ENCODE results near the gene DDB1.

DDB1 gene

GRCh38 chr11:61268588-61269250 lies 64.2 kb downstream of the DDB1 start:
- no peak for TF ChIP-seq CTCF (IDR thresholded peaks at IDR 0.05; ENCODE audit: poor library complexity, severe bottlenecking)
- H3K4me1 ChIP-seq (ENCODE audit: insufficient read depth, poor library complexity, severe bottlenecking) = no peaks in the 10 kb centered on the region
- no peaks in the 10 kb centered on the region for H3K36me3 ChIP-seq (ENCODE audit: low read depth)
- no peak overlapping the region for H3K4me3 ChIP-seq (ENCODE audit: severe bottlenecking)
- ATAC-seq (ENCODE audit: low read depth) (no peak), DNase-seq (ENCODE audit: low spot score) (no peak)
- no peak overlapping the region for H3K27ac ChIP-seq (ENCODE audit: poor library complexity, severe bottlenecking)
- H3K27me3 ChIP-seq (ENCODE audit: insufficient read depth, poor library complexity, severe bottlenecking) = no peaks in the 10 kb centered on the region
- H3K9me3 ChIP-seq (ENCODE audit: severe bottlenecking) = no peaks in the 10 kb centered on the region

DNA sequence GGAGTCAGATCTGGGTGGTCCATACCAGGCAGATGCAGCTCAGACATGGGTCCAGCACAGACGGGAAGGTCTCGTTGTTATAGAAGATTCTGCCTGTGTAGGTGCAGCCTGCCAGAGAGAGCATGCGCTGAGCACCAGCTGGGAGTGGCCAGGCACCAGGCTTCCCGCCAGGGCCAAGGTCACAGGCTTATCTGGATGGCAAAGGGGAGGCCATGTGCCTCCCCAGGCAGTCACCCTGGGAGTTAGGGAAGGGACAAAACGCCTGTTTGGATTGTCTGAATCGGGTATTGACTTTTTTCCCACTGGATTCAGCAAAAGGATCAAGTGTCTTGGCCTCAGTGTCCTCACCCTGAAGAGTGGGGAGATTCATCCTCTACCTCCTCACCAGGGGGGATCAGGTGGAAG lies 65.5 kb downstream of the DDB1 start:
- TF ChIP-seq CTCF (IDR thresholded peaks at IDR 0.05; ENCODE audit: poor library complexity, severe bottlenecking) = no peak
- ATAC-seq (ENCODE audit: low read depth) (no peak), DNase-seq (ENCODE audit: low spot score) (no peak)
- Histone ChIP-seq H3K27me3 (ENCODE audit: insufficient read depth, poor library complexity, severe bottlenecking) (no peaks in the 10 kb centered on the region), H3K4me1 (ENCODE audit: insufficient read depth, poor library complexity, severe bottlenecking) (no peaks in the 10 kb centered on the region), H3K27ac (ENCODE audit: poor library complexity, severe bottlenecking) (no peak overlapping the region), H3K9me3 (ENCODE audit: severe bottlenecking) (no peaks in the 10 kb centered on the region), H3K4me3 (ENCODE audit: severe bottlenecking) (no peak overlapping the region), H3K36me3 (ENCODE audit: low read depth) (no peaks in the 10 kb centered on the region)

DNA sequence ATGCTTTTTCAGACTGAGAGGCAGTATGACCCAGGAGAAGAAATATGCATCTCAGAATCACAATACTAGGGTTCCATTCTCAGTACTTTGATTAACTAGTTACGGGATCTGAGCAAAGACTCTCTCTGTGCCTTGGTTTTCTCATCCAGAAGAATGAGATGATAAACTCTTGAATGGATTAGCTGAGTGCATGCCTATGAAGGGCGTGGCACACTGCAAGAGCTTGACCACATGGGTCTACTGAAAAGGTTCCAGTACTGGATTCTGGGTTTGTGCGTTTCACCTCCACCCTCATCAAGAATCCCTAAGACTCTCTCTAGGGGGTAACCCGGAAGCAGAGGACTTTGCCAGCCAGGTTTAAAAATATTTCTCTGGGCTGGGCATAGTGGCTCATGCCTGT lies 66.3 kb downstream of the DDB1 start:
- no peak for TF ChIP-seq CTCF (IDR thresholded peaks at IDR 0.05; ENCODE audit: poor library complexity, severe bottlenecking)
- Histone ChIP-seq H3K4me1 (ENCODE audit: insufficient read depth, poor library complexity, severe bottlenecking) (no peaks in the 10 kb centered on the region), H3K9me3 (ENCODE audit: severe bottlenecking) (no peaks in the 10 kb centered on the region), H3K27me3 (ENCODE audit: insufficient read depth, poor library complexity, severe bottlenecking) (no peaks in the 10 kb centered on the region), H3K36me3 (ENCODE audit: low read depth) (no peaks in the 10 kb centered on the region), H3K27ac (ENCODE audit: poor library complexity, severe bottlenecking) (no peak overlapping the region), H3K4me3 (ENCODE audit: severe bottlenecking) (no peak overlapping the region)
- DNase-seq (ENCODE audit: low spot score) (no peak), ATAC-seq (ENCODE audit: low read depth) (peak; percentile 65)

- Histone ChIP-seq H3K4me1 (ENCODE audit: insufficient read depth, poor library complexity, severe bottlenecking) (no peaks in the 10 kb centered on the region), H3K4me3 (ENCODE audit: severe bottlenecking) (no peak overlapping the region), H3K27me3 (ENCODE audit: insufficient read depth, poor library complexity, severe bottlenecking) (no peaks in the 10 kb centered on the region), H3K36me3 (ENCODE audit: low read depth) (no peaks in the 10 kb centered on the region), H3K9me3 (ENCODE audit: severe bottlenecking) (no peaks in the 10 kb centered on the region), H3K27ac (ENCODE audit: poor library complexity, severe bottlenecking) (no peak overlapping the region)
- ATAC-seq (ENCODE audit: low read depth) (no peak), DNase-seq (ENCODE audit: low spot score) (no peak)
- no peak for TF ChIP-seq CTCF (IDR thresholded peaks at IDR 0.05; ENCODE audit: poor library complexity, severe bottlenecking)
Observed at GRCh38 chr11:61265357-61265756, 67.5 kb downstream of the DDB1 start.

DNA sequence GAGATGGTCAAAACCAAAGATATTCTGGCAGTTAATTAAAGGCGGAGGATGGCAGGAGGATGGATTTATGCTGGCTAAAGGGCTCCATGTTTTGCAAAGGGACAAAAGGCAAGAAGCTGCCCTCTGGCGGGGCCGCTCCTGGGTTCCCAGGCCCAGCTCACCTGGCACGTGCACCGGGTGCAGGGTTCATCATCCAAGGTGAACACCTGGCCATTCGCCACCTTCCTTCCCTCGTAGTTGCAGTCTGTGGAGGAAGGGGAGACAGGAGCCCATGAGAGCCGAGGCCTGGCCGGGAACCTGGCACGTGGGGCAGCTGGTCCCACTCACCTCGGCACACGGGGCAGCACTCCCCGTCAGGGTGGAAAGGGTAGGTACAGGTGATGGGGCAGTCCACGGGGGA lies 68.1 kb downstream of the DDB1 start:
- no peak overlapping the region for H3K4me3 ChIP-seq (ENCODE audit: severe bottlenecking)
- no peak for DNase-seq (ENCODE audit: low spot score)

More for the DNA sequence above, 68.1 kb downstream of the DDB1 start:
- Histone ChIP-seq H3K27ac (ENCODE audit: poor library complexity, severe bottlenecking) (no peak overlapping the region), H3K27me3 (ENCODE audit: insufficient read depth, poor library complexity, severe bottlenecking) (no peaks in the 10 kb centered on the region), H3K9me3 (ENCODE audit: severe bottlenecking) (no peaks in the 10 kb centered on the region), H3K36me3 (ENCODE audit: low read depth) (no peaks in the 10 kb centered on the region), H3K4me1 (ENCODE audit: insufficient read depth, poor library complexity, severe bottlenecking) (no peaks in the 10 kb centered on the region)
- no peak for ATAC-seq (ENCODE audit: low read depth)
- TF ChIP-seq CTCF (IDR thresholded peaks at IDR 0.05; ENCODE audit: poor library complexity, severe bottlenecking) = no peak
